T-helper 1 cell treated with Interleukin-12 subunit alpha and Interleukin-12 subunit beta and Interleukin-4 antibody, amounts not matched to agents 30 ng/mL and 1 ng/mL, for 36 hours (primary cell): ENCODE data around the gene TENM4. TPM values are rescaled to one million over a fixed set of nuclear protein-coding genes. Genes with fewer than 3 reads are reported as not detected.
"Not testable (repeated sequence)": the region's sequence is repeated elsewhere in the genome, so short reads cannot be mapped to it uniquely, and the experiment has no call there.

Source experiments
- intact Hi-C: fragments of 100-400 bp; cut with micrococcal nuclease; formaldehyde crosslinking; loops from one replicate; pipeline ENCODE4 v1.15.1; 2024
- total RNA-seq: library from RNA; stranded (reverse); gene quantifications from 2 replicates; pipeline ENCODE4 v1.2.3, GENCODE V29; 2022

The TENM4 gene
- total RNA-seq, 1 donor from 2014 or later = not detected

DNA sequence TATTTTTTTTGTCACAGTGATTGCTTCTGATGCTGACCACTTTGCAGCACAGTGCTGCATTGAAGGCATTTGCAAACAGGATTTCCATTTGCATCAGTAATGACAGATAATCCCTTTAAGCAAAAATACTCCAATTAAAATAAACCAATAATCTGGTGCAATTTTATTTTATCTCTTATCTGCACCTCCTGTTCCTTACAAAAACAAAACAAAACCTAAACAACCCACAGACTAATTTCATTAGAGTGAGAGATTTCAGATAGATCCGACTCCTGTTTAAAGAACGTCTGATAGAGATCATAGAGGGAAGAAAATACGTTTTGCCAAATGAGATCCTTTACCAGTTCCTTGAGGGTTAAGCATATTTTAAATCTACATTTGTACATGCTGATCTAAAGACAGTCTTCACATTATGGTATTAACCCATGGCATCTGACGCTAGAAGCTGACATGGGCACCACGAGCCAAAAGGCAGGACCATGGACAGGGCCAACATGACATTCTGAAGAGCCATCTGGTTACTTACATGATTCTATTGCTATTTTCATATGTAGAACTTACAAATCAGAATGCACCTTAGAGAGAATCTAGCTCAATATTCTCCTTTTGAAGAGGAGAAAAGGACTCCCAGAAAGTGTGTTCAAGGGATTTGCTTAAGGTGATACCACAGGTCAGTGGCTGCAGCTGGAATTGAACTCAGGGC is 580.0 kb downstream of the TENM4 start:
- intact Hi-C loops = no loop called here

- intact Hi-C loops = no loop called here
Observed at GRCh38 chr11:78857688-78858087, 583.1 kb downstream of the TENM4 start.

GRCh38 chr11:78856211-78856610 is 584.6 kb downstream of the TENM4 start:
- intact Hi-C loops = no loop called here

DNA sequence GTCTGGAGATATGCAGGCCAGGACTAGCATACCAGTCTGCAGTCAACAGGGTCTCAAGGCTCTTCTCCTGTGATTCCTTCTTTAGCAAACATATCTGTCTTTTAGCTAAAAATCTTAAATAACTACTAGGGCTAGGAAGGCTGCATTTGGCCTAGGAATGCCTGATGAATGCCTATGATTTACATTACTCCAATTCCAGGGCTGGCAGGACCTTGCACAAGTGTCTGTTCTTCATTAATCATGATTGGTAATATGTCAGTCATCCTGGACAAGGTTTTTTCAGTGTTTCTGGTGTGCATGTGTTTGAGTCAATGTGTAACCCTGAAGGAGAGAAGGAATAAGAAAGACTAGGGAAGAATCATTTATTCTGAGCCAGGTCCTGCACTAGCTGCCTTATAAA is 585.7 kb downstream of the TENM4 start:
- intact Hi-C loops = no loop called here

DNA sequence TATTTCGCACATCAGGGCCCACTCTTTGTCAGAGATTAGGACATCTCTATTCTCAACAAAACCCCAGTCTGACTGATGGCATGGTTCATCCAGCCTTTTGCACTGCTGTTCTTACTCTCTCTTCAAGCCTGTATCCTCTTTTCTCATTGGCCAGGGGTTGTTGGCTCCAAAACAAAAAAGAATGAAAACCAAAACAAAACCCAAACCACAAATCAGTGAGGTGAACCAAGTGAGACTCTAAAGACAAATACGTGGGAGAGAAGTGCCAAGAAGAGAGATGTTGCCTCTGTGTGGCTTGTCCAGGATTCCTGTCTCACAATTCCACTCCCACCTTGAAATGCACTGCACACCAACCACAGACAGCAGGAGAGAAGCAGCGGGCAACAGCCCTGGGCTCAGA is 587.3 kb downstream of the TENM4 start:
- intact Hi-C loops = no loop called here

DNA sequence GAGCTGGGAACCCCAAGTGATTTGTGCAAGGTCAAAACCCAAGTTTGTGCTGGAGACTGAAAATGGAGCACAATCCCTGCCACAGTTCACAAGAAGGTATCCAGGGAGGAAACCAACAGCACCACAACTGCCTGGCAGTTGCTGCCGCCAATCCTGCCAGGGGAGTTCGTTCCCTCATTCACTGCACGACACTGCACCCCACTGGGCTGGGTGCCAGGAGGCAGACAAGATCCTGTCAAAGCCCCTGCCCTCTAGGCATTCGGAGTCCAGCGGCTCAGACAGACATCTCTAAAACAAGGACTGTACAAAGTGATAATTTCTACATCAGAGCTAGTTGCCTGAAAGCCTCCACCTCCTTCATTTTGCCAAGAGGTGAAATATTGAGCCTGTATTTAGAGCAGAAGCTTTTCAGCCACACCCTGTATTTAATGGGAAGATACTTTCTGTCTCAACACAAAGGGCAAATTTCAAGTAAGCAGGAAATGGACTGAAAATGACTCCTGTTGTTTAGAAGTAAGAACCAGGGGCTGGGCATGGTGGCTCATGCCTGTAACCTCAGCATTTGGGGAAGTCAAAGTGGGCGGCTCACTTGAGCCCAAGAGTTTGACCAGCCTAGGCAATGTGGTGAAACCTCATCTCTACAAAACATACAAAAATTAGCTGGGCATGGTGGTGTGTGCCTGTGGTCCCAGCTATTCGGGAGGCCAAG is 588.8 kb downstream of the TENM4 start:
- intact Hi-C loops = no loop called here

DNA sequence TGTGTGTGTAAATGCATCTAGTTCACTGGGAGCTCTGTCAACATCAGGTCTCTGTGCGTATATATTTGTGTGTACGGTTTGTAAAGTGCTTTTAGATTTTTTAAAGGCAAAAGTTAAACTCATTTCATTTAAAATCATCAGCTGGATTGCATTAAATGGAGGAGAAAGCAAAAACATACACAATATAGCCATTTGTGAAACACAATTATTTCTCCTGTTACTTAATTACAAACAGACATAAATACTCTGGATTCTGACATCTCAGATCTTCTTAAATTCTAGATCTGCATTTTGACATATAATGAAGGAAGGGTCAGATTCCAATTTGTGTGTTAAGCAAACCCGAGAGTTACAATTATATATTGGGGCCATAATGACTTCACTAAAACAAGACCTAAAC is 590.8 kb downstream of the TENM4 start:
- intact Hi-C loops = no loop called here

DNA sequence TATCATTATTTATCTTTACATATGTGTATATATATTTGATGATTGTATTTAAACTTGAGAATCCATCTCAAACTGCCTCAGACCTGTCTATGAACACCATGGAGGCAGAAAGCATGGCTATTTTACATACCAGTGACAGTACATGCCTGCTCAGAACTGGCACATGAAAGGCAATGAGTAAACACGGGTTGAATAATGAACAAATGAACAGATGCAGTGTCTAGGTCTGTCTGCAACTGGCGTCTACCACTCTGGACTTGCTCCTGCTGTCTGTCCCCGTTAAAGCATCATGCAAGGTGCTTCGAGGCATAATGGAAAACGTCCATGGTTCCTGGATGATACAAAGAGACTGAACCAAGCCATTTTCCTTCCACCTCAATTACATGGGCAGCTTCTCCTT is 594.6 kb downstream of the TENM4 start:
- intact Hi-C loops = no loop called here

GRCh38 chr11:78845496-78845895 is 595.3 kb downstream of the TENM4 start:
- intact Hi-C loops = no loop called here

- intact Hi-C loops = no loop called here
Observed at GRCh38 chr11:78841456-78842060, 599.3 kb downstream of the TENM4 start.

DNA sequence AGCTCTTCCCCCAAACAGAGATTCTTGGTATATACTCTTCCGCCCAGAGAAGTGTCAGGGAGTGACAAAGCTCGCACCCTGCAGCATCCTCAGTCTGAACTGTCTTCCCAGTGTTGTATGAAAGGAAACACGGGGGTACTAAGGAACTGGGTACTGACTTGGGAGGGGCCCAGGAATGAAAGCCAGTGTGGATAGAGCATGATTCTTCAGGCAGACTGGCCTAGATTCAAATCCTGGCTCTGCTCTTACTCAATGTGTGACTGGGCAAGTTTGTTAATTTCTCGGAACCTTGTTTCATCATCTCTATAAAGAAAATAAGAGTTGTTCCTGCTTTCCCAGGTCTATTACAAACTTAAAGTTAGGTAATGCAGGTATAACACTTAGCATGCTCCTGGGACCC is 600.2 kb downstream of the TENM4 start:
- intact Hi-C loops = no loop called here

GRCh38 chr11:78840200-78840599 is 600.6 kb downstream of the TENM4 start:
- intact Hi-C loops = no loop called here

- intact Hi-C loops = no loop called here
Observed at GRCh38 chr11:78838417-78838816, 602.4 kb downstream of the TENM4 start.

- intact Hi-C loops = no loop called here
Observed at GRCh38 chr11:78835646-78836045, 605.2 kb downstream of the TENM4 start.

DNA sequence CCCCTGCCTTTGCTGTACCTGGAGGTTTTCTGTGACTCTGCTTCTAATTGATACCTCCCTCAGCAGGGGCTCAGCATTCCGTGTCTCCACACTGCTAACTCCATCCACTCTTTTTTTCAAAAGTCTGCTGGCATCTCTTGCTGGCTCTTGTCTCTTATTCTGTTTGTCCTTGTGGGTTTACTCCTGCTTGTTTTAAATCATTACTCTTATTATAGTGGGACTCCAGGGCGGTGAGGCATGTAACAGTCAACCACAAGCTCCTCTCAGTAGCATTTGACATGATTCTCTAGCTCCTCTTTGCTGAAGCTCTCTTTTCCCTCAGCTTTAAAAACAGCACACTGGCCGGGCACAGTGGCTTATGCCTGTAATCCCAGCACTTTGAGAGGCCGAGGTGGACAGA is 605.9 kb downstream of the TENM4 start:
- intact Hi-C loops = no loop called here

DNA sequence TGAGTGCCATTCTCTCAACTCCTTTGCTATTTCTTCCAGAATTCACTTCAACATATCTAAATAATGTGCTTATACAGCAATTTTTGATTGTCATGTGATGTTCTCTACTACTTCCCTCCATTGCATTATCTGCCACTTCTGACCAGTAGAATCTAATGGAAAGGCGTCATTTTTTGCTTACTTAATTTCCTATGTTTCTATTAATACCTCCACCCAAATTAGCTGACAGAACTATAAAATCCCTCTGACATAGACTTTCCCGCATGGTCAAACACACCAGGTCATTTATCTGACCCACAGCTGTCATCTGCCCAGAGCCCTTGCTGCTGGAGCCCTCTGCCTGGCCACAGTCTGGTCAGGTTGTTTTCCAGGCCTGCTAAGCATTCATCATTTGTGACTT is 607.6 kb downstream of the TENM4 start:
- intact Hi-C loops = no loop called here

DNA sequence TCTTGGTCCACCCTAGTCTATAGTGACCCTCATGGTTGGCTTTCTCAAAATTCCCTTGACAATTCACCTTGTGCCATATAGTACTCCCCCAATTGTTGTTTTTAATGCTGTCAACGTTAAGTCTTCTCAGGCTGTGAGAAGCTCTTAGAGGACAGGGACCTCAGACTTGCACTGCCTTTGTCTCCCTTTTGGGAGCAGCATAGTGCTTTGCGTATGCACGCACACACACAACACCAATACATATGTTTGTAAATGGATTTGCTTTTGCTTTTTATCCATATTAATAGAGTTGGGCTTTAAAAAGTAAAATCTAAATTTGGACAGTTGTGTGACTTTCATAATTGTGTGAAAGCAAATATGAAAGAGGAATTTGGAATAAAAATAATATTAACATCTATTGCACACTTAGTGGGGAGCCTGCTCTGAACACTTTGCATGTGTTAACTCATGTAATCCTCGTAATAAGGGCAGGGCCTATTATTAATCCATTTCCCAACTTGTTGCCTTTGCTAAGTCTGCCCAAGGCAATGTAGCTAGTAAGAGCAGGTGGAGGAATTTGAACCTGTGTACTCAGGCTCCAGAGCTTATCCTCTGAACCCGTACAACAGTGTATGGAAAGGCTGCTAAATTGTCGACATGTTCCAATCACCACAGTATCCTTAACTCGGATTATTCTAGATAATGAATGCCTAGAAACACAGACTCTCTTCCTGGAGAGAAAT is 608.4 kb downstream of the TENM4 start:
- intact Hi-C loops = no loop called here

DNA sequence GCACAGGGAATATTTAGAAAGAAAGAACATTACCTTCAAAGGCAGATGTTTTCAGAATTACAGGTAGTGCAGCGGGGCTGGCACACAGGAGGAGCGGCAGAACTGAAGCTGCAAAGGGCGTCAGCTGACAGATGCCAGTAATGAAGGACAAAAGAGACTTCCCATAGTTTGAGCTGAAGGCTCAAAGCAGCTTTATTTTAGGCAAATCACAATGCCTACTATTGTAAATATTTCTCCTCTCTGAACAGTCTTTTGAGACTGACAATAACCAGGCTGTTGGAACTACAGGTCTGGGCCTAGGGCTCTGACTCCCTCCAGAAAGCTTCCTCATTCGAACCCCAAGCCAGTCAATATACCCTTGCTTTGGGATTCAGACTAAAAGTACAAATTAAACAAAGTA is 609.3 kb downstream of the TENM4 start:
- intact Hi-C loops = no loop called here

DNA sequence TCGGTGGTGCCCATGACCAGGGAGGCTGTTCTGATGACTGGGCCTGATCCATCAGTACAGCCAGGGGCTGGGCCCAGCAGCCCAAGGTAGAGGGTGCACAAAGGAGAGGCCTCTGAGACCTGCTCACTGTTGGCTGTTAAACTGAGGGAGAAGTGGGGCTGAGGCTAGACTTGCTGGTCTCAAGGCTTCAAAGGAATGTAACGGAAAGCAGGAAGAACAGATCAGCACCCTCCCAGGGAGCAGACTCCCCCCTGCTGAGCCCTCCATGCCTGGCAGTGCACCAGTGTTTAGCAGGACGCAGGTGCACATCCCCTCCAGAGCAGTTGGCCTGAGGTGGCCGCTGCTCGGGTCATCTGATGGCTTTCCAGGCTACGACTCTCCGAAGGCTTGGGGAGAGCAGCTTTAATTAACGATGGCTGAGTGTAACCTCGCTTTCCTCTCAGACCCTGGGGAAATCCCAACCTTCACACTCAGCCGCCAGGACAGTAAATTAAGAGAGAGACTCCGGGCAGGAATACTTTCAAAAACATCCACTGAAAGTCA is 610.5 kb downstream of the TENM4 start:
- intact Hi-C loops = no loop called here

DNA sequence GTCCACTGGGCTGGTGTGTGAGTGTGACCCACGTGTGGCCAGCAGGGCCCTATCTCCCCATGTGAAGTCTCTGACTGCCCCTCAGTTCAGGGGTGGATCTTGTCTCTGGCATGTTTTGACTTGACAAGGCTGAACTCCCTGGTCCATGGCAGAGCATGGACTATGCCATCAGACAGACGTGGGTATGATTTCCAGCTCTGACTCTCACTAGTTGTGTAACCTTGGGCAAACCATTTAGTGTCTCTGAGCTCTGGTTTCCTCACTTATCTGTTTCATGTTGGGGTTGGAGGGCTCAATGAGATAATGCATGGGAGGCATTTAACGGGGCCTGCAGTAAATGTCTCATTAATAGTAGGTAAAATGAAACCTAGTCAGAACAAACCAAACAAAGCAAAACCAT is 611.7 kb downstream of the TENM4 start:
- intact Hi-C loops = no loop called here

DNA sequence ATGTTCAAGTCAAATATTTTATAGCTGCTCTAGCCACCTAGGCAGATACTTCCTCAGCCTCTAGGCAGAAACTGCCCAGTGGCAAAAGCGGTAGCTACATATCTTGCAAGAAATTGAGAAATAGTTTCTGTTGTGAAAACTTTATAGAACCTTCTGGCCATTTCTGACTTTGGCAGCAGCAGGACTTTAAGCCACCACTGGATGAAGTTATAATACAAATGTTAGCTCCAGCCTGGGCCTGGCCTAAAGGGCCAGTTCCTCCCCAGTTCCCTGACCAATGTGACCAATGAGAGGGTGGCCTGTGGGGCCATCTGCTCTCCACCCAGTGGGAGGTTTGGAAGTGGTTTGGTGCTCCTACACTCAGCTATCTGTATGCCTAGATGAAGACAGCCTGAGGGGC is 612.2 kb downstream of the TENM4 start:
- intact Hi-C loops = no loop called here

DNA sequence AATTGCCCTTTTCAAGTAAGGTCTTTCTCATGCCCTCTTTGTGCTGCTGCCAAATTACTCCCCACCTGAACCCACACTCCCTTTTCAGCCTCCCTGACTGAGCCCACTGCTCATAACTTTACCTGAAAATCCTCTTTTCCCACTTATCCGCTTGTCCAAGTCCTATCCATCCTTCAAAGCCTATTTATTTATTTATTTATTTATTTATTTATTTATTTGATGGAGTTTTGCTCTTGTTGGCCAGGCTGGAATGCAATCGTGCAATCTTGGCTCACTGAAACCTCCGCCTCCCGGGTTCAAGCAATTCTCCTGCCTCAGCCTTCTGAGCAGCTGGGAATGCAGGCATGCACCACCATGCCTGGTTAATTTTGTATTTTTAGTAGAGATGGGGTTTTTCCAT is 613.5 kb downstream of the TENM4 start:
- intact Hi-C loops = not testable (repeated sequence)
